SU-DHL-6 (cell line): ENCODE measurements around the gene B3GLCT.

ENCODE experiments used
- H2AFZ ChIP-seq: fragments of 200-600 bp; sonication (generic); 2 replicates; pipeline ENCODE4 v1.6.1; 2014; ENCODE audit warnings: low read depth, mild to moderate bottlenecking, moderate library complexity, mixed read lengths, antibody characterized with exemption, low read length; ENCODE audit not compliant: severe bottlenecking
- H3F3A ChIP-seq: fragments of 200-600 bp; shearing (Covaris generic); 2 replicates; pipeline ENCODE4 v1.6.0; 2016; ENCODE audit warnings: antibody characterized with exemption, mild to moderate bottlenecking; ENCODE audit not compliant: insufficient read depth
- H3K27ac ChIP-seq: fragments of 200-600 bp; sonication (generic); 2 replicates; pipeline ENCODE4 v1.5.1; 2016; ENCODE audit warnings: low read depth, mild to moderate bottlenecking, low read length, moderate library complexity, mixed read lengths
- H3K27me3 ChIP-seq: fragments of 200-600 bp; sonication (generic), shearing (Covaris generic); 2 replicates; pipeline ENCODE4 v1.6.0; 2014; ENCODE audit warnings: mild to moderate bottlenecking, low read length
- H3K36me3 ChIP-seq: fragments of 200-600 bp; sonication (generic); 2 replicates; pipeline ENCODE4 v1.6.1; 2014; ENCODE audit warnings: mild to moderate bottlenecking, low read length, mixed read lengths
- H3K4me2 ChIP-seq: fragments of 300-600, 200-600 bp; shearing (Covaris generic), sonication (generic); 2 replicates; pipeline ENCODE4 v1.6.0; 2014; ENCODE audit warnings: low read length, low read depth, mild to moderate bottlenecking; ENCODE audit not compliant: poor library complexity, severe bottlenecking
- H3K4me3 ChIP-seq: fragments of 200-600 bp; sonication (generic); 2 replicates; pipeline ENCODE4 v1.5.1; 2014; ENCODE audit warnings: antibody characterized with exemption, low read length, mild to moderate bottlenecking, mixed read lengths; ENCODE audit not compliant: insufficient read depth, poor library complexity, severe bottlenecking
- H3K79me2 ChIP-seq: fragments of 200-600 bp; sonication (generic); 2 replicates; pipeline ENCODE4 v1.6.1; 2014; ENCODE audit warnings: mild to moderate bottlenecking, low read length, moderate library complexity; ENCODE audit not compliant: insufficient read depth
- H3K9ac ChIP-seq: fragments of 200-600 bp; sonication (generic); 2 replicates; pipeline ENCODE4 v1.7.0; 2014; ENCODE audit warnings: mild to moderate bottlenecking, low read length
- H3K9me2 ChIP-seq: fragments of 200-600 bp; sonication (generic); replicated peaks from 2 replicates; pipeline ENCODE4 v1.6.1; 2014; ENCODE audit warnings: low read length; ENCODE audit not compliant: insufficient read depth
- H3K9me3 ChIP-seq: fragments of 200-600 bp; sonication (generic); 2 replicates; pipeline ENCODE4 v1.6.1; 2014; ENCODE audit warnings: low read length, mixed read lengths; ENCODE audit not compliant: insufficient read depth
- H4K20me1 ChIP-seq: fragments of 200-600 bp; sonication (generic); 2 replicates; pipeline ENCODE4 v1.6.1; 2014; ENCODE audit warnings: low read depth, mild to moderate bottlenecking, antibody characterized with exemption, low read length, moderate library complexity, mixed read lengths
- EZH2phosphoT487 ChIP-seq: fragments of 200-600 bp; sonication (generic), shearing (Covaris generic); conservative IDR thresholded peaks from 2 replicates; pipeline ENCODE4 v1.6.1; 2018; ENCODE audit warnings: mild to moderate bottlenecking, antibody characterized with exemption, low read length, moderate library complexity, mixed read lengths
- TF ChIP-seq, protein P1 (sequence below): fragments of 200-600 bp; sonication (generic); IDR thresholded peaks from one replicate; pipeline ENCODE4 v1.5.1; 2017; ENCODE audit warnings: antibody characterized with exemption, mild to moderate bottlenecking, low read length, moderate library complexity; ENCODE audit not compliant: insufficient read depth, poor library complexity, severe bottlenecking

Gene B3GLCT

DNA sequence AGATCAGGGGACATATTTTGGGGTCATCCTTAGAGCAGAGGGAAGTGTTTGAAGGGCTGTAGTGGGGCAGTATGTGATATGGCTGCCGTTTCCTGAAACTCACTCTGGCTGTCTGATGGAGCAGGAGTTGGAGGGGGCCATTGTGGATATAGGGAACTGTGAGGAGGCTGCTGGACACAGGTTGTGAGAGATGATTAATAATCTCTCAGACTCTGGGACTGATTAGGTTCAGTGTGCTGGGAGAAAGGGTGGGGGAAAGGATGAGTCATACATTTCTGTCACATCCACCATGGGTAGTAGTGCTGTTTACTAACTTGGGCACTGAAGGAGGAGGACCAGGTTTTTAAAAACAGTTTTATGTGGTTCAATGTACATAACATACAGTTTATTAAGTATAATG, 4.8 kb downstream of the B3GLCT start:
- H3K79me2 ChIP-seq, result no peaks in the 10 kb centered on the region

DNA sequence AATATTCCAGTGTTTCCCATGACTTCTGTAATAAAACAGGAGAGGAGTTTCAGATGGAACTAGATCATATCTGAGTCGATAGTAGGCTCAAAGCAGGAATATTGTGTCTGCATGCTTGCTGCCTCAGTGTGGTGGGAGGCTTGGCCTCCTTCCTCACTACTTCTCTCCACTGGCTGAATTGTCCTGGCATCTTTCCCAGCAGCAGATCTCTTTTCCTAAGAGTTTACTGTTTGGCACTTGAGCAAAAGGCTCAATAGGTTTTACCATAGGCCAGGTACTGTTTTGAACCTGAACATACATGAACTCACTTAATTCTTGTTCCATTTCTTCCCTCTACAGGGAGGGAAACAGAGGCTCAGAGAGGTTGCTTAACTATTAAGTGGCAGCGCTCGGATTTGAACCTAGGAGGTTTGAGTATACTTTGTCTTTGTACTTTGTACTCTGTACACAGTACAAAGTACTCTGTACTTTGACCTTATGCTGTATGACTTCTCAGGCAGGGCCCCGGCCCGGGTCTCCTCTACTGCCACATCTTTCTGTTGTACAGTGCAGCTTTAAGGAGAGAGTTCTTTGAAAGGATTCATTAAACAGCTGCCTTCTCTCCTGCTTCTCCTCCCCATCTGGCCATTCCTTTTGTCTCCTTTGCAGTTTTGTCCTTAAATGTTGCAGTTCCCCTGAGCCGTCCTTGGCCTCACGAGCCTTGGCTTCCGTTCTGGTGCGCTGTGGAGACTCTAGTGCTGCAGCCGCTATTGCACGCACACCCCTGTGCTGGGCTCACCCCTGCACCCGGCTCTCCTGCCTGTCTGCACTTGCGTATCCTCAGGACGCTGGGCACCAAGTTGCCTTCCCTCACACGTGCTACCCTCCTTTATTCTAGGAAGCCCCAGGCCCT, 8.1 kb downstream of the B3GLCT start:
- Histone ChIP-seq H3K4me2 (no peak overlapping the region), H3K4me3 (no peak overlapping the region), H3K9me3 (no peaks in the 10 kb centered on the region), H3K27ac (no peak overlapping the region), H4K20me1 (no peaks in the 10 kb centered on the region), H3K36me3 (no peaks in the 10 kb centered on the region), H2AFZ (no peak overlapping the region), H3K27me3 (no peaks in the 10 kb centered on the region), H3K79me2 (no peaks in the 10 kb centered on the region), H3K9me2 (no peaks in the 10 kb centered on the region), H3F3A (no peaks in the 10 kb centered on the region), H3K9ac (no peak overlapping the region)
- TF ChIP-seq EZH2phosphoT487, result no peak
- TF ChIP-seq, protein P1, sequence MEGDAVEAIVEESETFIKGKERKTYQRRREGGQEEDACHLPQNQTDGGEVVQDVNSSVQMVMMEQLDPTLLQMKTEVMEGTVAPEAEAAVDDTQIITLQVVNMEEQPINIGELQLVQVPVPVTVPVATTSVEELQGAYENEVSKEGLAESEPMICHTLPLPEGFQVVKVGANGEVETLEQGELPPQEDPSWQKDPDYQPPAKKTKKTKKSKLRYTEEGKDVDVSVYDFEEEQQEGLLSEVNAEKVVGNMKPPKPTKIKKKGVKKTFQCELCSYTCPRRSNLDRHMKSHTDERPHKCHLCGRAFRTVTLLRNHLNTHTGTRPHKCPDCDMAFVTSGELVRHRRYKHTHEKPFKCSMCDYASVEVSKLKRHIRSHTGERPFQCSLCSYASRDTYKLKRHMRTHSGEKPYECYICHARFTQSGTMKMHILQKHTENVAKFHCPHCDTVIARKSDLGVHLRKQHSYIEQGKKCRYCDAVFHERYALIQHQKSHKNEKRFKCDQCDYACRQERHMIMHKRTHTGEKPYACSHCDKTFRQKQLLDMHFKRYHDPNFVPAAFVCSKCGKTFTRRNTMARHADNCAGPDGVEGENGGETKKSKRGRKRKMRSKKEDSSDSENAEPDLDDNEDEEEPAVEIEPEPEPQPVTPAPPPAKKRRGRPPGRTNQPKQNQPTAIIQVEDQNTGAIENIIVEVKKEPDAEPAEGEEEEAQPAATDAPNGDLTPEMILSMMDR, result no peak

More for the DNA sequence above, 4.8 kb downstream of the B3GLCT start:
- Histone ChIP-seq H3K36me3 (no peaks in the 10 kb centered on the region), H3K27ac (no peak overlapping the region), H2AFZ (no peak overlapping the region), H3K9ac (no peak overlapping the region), H3K4me3 (no peak overlapping the region), H3K4me2 (no peak overlapping the region), H3K27me3 (no peaks in the 10 kb centered on the region), H3K9me2 (no peaks in the 10 kb centered on the region), H4K20me1 (no peaks in the 10 kb centered on the region), H3F3A (0 out of 2 replicates have a peak, but pooled peaks cover 5% of the 10 kb centered on the region), H3K9me3 (no peaks in the 10 kb centered on the region)
- no peak for TF ChIP-seq EZH2phosphoT487
- TF ChIP-seq, protein P1, result no peak

- no peak overlapping the region for H3K27ac ChIP-seq
- H3F3A ChIP-seq, result no peaks in the 10 kb centered on the region
- no peaks in the 10 kb centered on the region for H3K9me3 ChIP-seq
- H3K27me3 ChIP-seq, result no peaks in the 10 kb centered on the region
- no peak overlapping the region for H3K9ac ChIP-seq
- TF ChIP-seq, protein P1, result no peak
- TF ChIP-seq EZH2phosphoT487, result no peak
- no peak overlapping the region for H3K4me2 ChIP-seq
- no peaks in the 10 kb centered on the region for H3K36me3 ChIP-seq
- H3K9me2 ChIP-seq, result no peaks in the 10 kb centered on the region
- H3K4me3 ChIP-seq, result no peak overlapping the region
- H2AFZ ChIP-seq, result no peak overlapping the region
- H3K79me2 ChIP-seq, result no peaks in the 10 kb centered on the region
- no peaks in the 10 kb centered on the region for H4K20me1 ChIP-seq
Observed at GRCh38 chr13:31208559-31209122, 8.9 kb downstream of the B3GLCT start.
